ENCODE data around the gene MYLK4. TPM values are rescaled to one million over a fixed set of nuclear protein-coding genes. Genes with fewer than 3 reads are reported as not detected.

Gene MYLK4
- total RNA-seq, 4 donors from 2014 or later = 0.33 to 0.45 (median 0.38) TPM

DNA sequence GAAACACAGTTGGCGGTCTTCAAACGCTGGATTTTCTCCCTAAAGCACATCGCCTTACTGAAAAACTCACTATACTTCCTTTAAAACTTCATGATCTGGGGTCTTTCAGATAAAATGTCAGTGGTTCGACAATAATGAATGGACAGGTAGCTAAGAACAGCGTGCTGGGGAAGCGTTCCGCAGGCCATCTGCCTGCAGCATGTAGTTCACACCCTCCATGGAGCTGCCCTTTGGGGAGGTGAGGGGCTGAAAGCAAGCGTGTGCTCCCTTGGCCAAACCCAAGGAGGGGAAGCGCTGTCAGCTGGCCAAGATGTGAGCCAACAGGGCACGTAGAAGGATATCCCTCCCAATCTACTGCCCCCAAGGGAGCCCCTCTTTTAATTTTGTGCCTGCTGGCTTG, 20.8 kb downstream of the MYLK4 start:
- TF ChIP-seq POLR2AphosphoS5 (IDR thresholded peaks at IDR 0.05) = no peak
- TF ChIP-seq POLR2A (IDR thresholded peaks at IDR 0.05; ENCODE audit: low read depth) = no peak
- no peak for TF ChIP-seq CTCF (IDR thresholded peaks at IDR 0.05)
- no peak for TF ChIP-seq EP300 (IDR thresholded peaks at IDR 0.05)
- H3K27me3 ChIP-seq = no peaks in the 10 kb centered on the region
- 90% methylated on average over 10 of the region's 10 CpGs for WGBS
- intact Hi-C loops (cut with DNase I) = no loop called here
- no peak overlapping the region for H3K4me3 ChIP-seq
- no peak for DNase-seq (ENCODE audit: extremely low spot score)
- no peak overlapping the region for H3K27ac ChIP-seq (replicated peaks in 1 of 4)
- H3K9me3 ChIP-seq = no peaks in the 10 kb centered on the region
- H3K36me3 ChIP-seq = no peaks in the 10 kb centered on the region
- H3K4me1 ChIP-seq = peaks cover 26 to 64% (median 46%) of the 10 kb centered on the region in 4 donors

GRCh38 chr6:2725999-2726567, 24.6 kb downstream of the MYLK4 start:
- intact Hi-C loops (cut with DNase I) = no loop called here
- TF ChIP-seq POLR2A (IDR thresholded peaks at IDR 0.05; ENCODE audit: low read depth) (no peak), EP300 (IDR thresholded peaks at IDR 0.05) (no peak), POLR2AphosphoS5 (IDR thresholded peaks at IDR 0.05) (no peak), CTCF (IDR thresholded peaks at IDR 0.05) (no peak)
- Histone ChIP-seq H3K4me1 (peaks cover 0 to 28% (median 20%) of the 10 kb centered on the region in 4 donors), H3K27ac (replicated peaks in 1 of 4) (no peak overlapping the region), H3K4me3 (no peak overlapping the region), H3K36me3 (no peaks in the 10 kb centered on the region), H3K9me3 (no peaks in the 10 kb centered on the region), H3K27me3 (no peaks in the 10 kb centered on the region)
- WGBS = 48% methylated on average over 8 of the region's 8 CpGs
- no peak for DNase-seq (ENCODE audit: extremely low spot score)

DNA sequence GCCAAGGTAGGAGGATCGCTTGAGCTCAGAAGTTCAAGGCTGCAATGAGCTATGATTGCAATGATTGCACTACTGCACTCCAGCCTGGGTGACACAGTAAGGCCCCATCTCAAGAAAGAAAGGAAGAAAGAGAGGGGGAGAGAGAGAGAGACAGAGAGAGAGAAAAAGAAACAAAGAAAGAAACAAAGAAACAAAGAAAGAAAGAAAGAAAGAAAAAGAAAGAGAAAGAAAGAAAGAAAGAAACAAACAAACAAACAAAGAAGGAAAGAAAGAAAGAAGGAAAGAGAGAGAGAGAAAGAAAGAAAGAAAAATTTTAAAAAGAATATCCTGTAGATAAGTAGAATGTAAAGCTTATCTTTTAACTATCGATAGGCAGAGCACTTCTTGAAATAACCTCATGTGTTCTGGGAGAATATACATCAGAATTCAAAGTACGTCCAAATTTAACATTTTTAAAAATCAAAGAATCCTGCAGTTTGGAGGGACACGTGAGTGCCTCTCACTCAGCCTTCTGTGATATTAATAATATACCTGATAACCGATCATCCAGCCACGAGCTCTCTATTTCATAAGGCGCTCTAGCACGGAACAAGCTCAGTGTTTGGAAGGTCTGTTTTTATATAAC, 25.2 kb downstream of the MYLK4 start:
- no peaks in the 10 kb centered on the region for H3K36me3 ChIP-seq
- H3K9me3 ChIP-seq = no peaks in the 10 kb centered on the region
- WGBS = 79% methylated on average over 8 of the region's 8 CpGs
- H3K27me3 ChIP-seq = no peaks in the 10 kb centered on the region
- H3K27ac ChIP-seq (replicated peaks in 1 of 4) = no peak overlapping the region
- intact Hi-C loops (cut with DNase I) = no loop called here
- no peak for DNase-seq (ENCODE audit: extremely low spot score)
- TF ChIP-seq POLR2AphosphoS5 (IDR thresholded peaks at IDR 0.05) (no peak), EP300 (IDR thresholded peaks at IDR 0.05) (no peak)
- H3K4me3 ChIP-seq = no peak overlapping the region
- H3K4me1 ChIP-seq = peaks cover 0 to 24% (median 15%) of the 10 kb centered on the region in 4 donors

- 87% methylated on average over 3 of the region's 3 CpGs for WGBS
- peaks cover 0 to 4% (median 1%) of the 10 kb centered on the region in 4 donors for H3K4me1 ChIP-seq
- H3K27me3 ChIP-seq = no peaks in the 10 kb centered on the region
- DNase-seq (ENCODE audit: extremely low spot score) = no peak
- H3K27ac ChIP-seq (replicated peaks in 1 of 4) = no peak overlapping the region
- TF ChIP-seq POLR2AphosphoS5 (IDR thresholded peaks at IDR 0.05) (no peak), EP300 (IDR thresholded peaks at IDR 0.05) (no peak), POLR2A (IDR thresholded peaks at IDR 0.05; ENCODE audit: low read depth) (no peak)
- intact Hi-C loops (cut with DNase I) = no loop called here
- no peaks in the 10 kb centered on the region for H3K36me3 ChIP-seq
- no peak overlapping the region for H3K4me3 ChIP-seq
- H3K9me3 ChIP-seq = no peaks in the 10 kb centered on the region
Observed at GRCh38 chr6:2721219-2721618, 29.5 kb downstream of the MYLK4 start.

- intact Hi-C loops (cut with DNase I) = no loop called here
- Histone ChIP-seq H3K4me1 (peaks cover 0 to 11% (median 5%) of the 10 kb centered on the region in 4 donors), H3K9me3 (no peaks in the 10 kb centered on the region), H3K36me3 (no peaks in the 10 kb centered on the region), H3K27me3 (no peaks in the 10 kb centered on the region), H3K27ac (replicated peaks in 1 of 4) (no peak overlapping the region), H3K4me3 (no peak overlapping the region)
- no peak for DNase-seq (ENCODE audit: extremely low spot score)
- TF ChIP-seq POLR2A (IDR thresholded peaks at IDR 0.05; ENCODE audit: low read depth) = no peak
- no peak for TF ChIP-seq POLR2AphosphoS5 (IDR thresholded peaks at IDR 0.05)
- 58% methylated on average over 2 of the region's 2 CpGs for WGBS
Observed at GRCh38 chr6:2719093-2719455, 31.6 kb downstream of the MYLK4 start.

DNA sequence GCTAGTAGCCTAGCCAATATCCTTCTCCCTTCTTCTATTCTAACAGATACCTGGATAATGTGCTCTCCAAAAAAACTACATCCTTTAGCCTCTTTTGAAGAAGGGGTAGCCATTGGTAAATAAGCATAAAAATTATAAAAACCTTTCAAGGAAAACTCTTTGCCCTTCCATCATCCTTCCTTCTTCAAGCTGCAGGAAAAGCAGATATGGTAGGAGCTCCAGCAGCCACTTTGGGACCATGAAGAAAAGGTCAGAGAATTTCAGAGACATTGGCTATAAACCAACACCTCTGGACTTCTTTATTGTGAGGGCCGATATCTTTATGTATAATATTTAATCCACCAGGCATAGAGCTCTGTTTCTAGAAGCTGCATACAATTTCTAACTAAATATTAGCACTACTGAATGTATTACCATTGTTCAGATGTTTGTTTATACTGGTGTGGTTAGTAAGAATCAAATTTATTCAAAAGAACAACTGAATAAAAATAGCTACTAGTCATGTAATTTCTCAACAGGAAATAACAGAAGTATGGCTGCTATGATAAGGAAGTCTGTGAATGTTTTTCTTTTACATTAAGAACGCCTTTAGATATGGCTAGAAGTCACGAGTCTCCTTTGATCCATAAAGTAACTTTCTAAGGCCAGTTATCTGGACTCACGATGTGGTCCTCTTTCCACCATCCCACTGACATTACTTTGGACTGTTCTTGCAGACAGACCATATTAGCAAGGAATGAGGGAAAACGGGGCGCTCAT, 32.2 kb downstream of the MYLK4 start:
- H3K27ac ChIP-seq (replicated peaks in 1 of 4) = no peak overlapping the region
- no peak for DNase-seq (ENCODE audit: extremely low spot score)
- no peak overlapping the region for H3K4me3 ChIP-seq
- intact Hi-C loops (cut with DNase I) = no loop called here
- H3K36me3 ChIP-seq = no peaks in the 10 kb centered on the region
- peaks cover 4 to 17% (median 11%) of the 10 kb centered on the region in 4 donors for H3K4me1 ChIP-seq
- 85% methylated on average over 6 of the region's 6 CpGs for WGBS
- no peaks in the 10 kb centered on the region for H3K9me3 ChIP-seq
- TF ChIP-seq POLR2A (IDR thresholded peaks at IDR 0.05; ENCODE audit: low read depth) (no peak), POLR2AphosphoS5 (IDR thresholded peaks at IDR 0.05) (no peak), EP300 (IDR thresholded peaks at IDR 0.05) (no peak), CTCF (IDR thresholded peaks at IDR 0.05) (no peak)
- H3K27me3 ChIP-seq = no peaks in the 10 kb centered on the region
